B cell (primary cell): Measurements from ENCODE around the gene UBN2. TPM values are rescaled to one million over a fixed set of nuclear protein-coding genes. Genes with fewer than 3 reads are reported as not detected.

Experiments used
- ATAC-seq: fragments of 200-7000 bp; cut with Tn5 transposase; one replicate; pipeline ENCODE4 v1.10.0; 2021; ENCODE audit warnings: low read depth, mild to moderate bottlenecking, moderate number of reproducible peaks, moderate library complexity
- CTCF ChIA-PET: fragments of 350-600 bp; sonication (Branson Sonifier 250); formaldehyde crosslinking; loops from one replicate; lab custom pipeline; 2021; ENCODE audit warnings: antibody characterized with exemption, inconsistent platforms; lab: Charles Lee
- POLR2A ChIA-PET: fragments of 350-600 bp; sonication (Branson Sonifier 250); formaldehyde crosslinking; loops from one replicate; lab custom pipeline; 2021; ENCODE audit warnings: antibody characterized with exemption; lab: Charles Lee
- DNase-seq: peaks from one replicate; pipeline ENCODE4 v3.0.0; 2013
- H2AFZ ChIP-seq: 2 replicates; pipeline ENCODE4 v1.6.1; 2012; ENCODE audit warnings: mild to moderate bottlenecking, low read depth, low read length; ENCODE audit not compliant: insufficient read depth, poor library complexity, severe bottlenecking
- H3K27ac ChIP-seq, 2 donors: 1 replicate in 1 of 2; 2 replicates in 1 of 2; pipeline ENCODE4 v1.5.1; 2012 to 2013; ENCODE audit warnings: low read length in 2 of 2, mild to moderate bottlenecking in 2 of 2, moderate library complexity in 1 of 2
- H3K27me3 ChIP-seq, 4 experiments: fragments of 200-600 bp in 1 of 4; sonication (generic) in 1 of 4; replicated peaks in 1 of 4; 1 replicate in 2 of 4; 2 replicates in 2 of 4; pipeline versions ENCODE4 v1.6.1 to v1.7.0; 2013 to 2016; ENCODE audit warnings: low read length in 3 of 4, mild to moderate bottlenecking in 2 of 4, mixed read lengths in 1 of 4, moderate library complexity in 1 of 4; ENCODE audit not compliant: insufficient read depth in 4 of 4, control insufficient read depth in 3 of 4; ENCODE audit errors: control extremely low read depth in 1 of 4
- H3K36me3 ChIP-seq, 2 experiments: replicated peaks in 1 of 2; 1 replicate in 1 of 2; 2 replicates in 1 of 2; pipeline versions ENCODE4 v1.6.1 to v1.7.1; 2013; ENCODE audit warnings: low read length in 1 of 2; ENCODE audit not compliant: insufficient read depth in 2 of 2, control insufficient read depth in 1 of 2; ENCODE audit errors: control extremely low read depth in 1 of 2, extremely low read depth in 1 of 2
- H3K4me1 ChIP-seq, 2 donors: fragments of 200-600 bp in 1 of 2; sonication (generic) in 1 of 2; 1 replicate in 1 of 2; 2 replicates in 1 of 2; pipeline versions ENCODE4 v1.5.1 to v1.6.1; 2013 to 2017; ENCODE audit warnings: low read length in 2 of 2; ENCODE audit not compliant: control insufficient read depth in 2 of 2, insufficient read depth in 2 of 2
- H3K4me2 ChIP-seq: replicated peaks from 2 replicates; pipeline ENCODE3; 2012; ENCODE audit warnings: mild to moderate bottlenecking, low read depth, low read length; ENCODE audit not compliant: poor library complexity, severe bottlenecking
- H3K4me3 ChIP-seq, 5 experiments: fragments of 200-600 bp in 1 of 5; sonication (generic) in 1 of 5; 1 replicate in 3 of 5; 2 replicates in 2 of 5; pipeline versions ENCODE4 v1.5.1 to v1.7.0; 2011 to 2016; ENCODE audit warnings: low read length in 4 of 5, mild to moderate bottlenecking in 4 of 5, low read depth in 2 of 5, control low read depth in 1 of 5, moderate library complexity in 1 of 5; ENCODE audit not compliant: insufficient read depth in 1 of 5; ENCODE audit errors: control extremely low read depth in 1 of 5, extremely low read depth in 1 of 5
- H3K79me2 ChIP-seq: fragments of 200-600 bp; sonication (generic); one replicate; pipeline ENCODE4 v1.6.0; 2016; ENCODE audit warnings: low read length; ENCODE audit not compliant: control insufficient read depth, insufficient read depth
- H3K9ac ChIP-seq: fragments of 200-600 bp; sonication (generic); 2 replicates; pipeline ENCODE4 v1.6.1; 2017; ENCODE audit warnings: mild to moderate bottlenecking, low read length, moderate library complexity
- H3K9me3 ChIP-seq, 3 donors: one replicate each; pipeline versions ENCODE4 v1.6.1 to v1.7.1; 2013; ENCODE audit warnings: low read length in 2 of 3; ENCODE audit not compliant: control insufficient read depth in 2 of 3, insufficient read depth in 1 of 3; ENCODE audit errors: control extremely low read depth in 1 of 3
- H4K20me1 ChIP-seq: 2 replicates; pipeline ENCODE4 v1.6.0; 2012; ENCODE audit warnings: mild to moderate bottlenecking, low read length; ENCODE audit not compliant: insufficient read depth, control insufficient read depth, poor library complexity, severe bottlenecking
- H3K27ac Mint-ChIP-seq: one replicate; pipeline ENCODE4 v1.8.0; 2021; ENCODE audit warnings: mixed read lengths
- H3K27me3 Mint-ChIP-seq: one replicate; pipeline ENCODE4 v1.8.0; 2021; ENCODE audit warnings: mixed read lengths
- H3K4me1 Mint-ChIP-seq: one replicate; pipeline ENCODE4 v1.8.0; 2021; ENCODE audit warnings: mixed read lengths
- H3K4me3 Mint-ChIP-seq: one replicate; pipeline ENCODE4 v1.8.0; 2021; ENCODE audit warnings: mixed read lengths
- H3K9me3 Mint-ChIP-seq: one replicate; pipeline ENCODE4 v1.8.0; 2022; ENCODE audit warnings: mixed read lengths; ENCODE audit not compliant: insufficient read depth
- CTCF ChIP-seq: fragments of 200-600 bp; IDR thresholded peaks from one replicate; pipeline ENCODE4 v1.8.0; 2022; ENCODE audit warnings: antibody characterized with exemption, mild to moderate bottlenecking
- EZH2 ChIP-seq: IDR thresholded peaks from 2 replicates; pipeline ENCODE4 v1.6.1; 2012; ENCODE audit warnings: borderline replicate concordance, low read depth, mild to moderate bottlenecking, moderate library complexity, low read length; ENCODE audit not compliant: insufficient read depth, poor library complexity, severe bottlenecking
- WGBS: methylation state at CpG from one replicate; pipeline ENCODE4 v1.1.5; 2013; ENCODE audit warnings: missing lambda C conversion rate; ENCODE audit not compliant: insufficient coverage; 5-methylcytosine and 5-hydroxymethylcytosine counted together
- intact Hi-C: fragments of 100-400 bp; cut with micrococcal nuclease; formaldehyde crosslinking; loops from one replicate; pipeline ENCODE4 v1.10.0; 2022
- polyA plus RNA-seq: library from polyadenylated mRNA; depleted of rRNA; stranded (reverse); fragments of >200 nt; gene quantifications from 2 replicates; pipeline ENCODE4 v1.2.3, GENCODE V29; 2012
- total RNA-seq, 2 donors: library from RNA; stranded (reverse); fragments of 120-200 nt in 1 of 2; gene quantifications; 1 replicate in 1 of 2; 2 replicates in 1 of 2; pipeline versions ENCODE4 v1.2.3 to v1.2.4, GENCODE V29; 2013 to 2022

The UBN2 gene
- total and polyA plus RNA-seq, 2 donors (not counting 1 experiment from before 2014, with no cell fraction given) = 2.4 to 33.4 TPM

- no peaks in the 10 kb centered on the region for H4K20me1 ChIP-seq
- peaks cover 0 to 47% of the 10 kb centered on the region in 2 experiments for H3K36me3 ChIP-seq
- WGBS = no CpG with 5 or more reads among the region's 6 CpGs
- intact Hi-C loops = no loop called here
- H3K27ac ChIP-seq = no peak overlapping the region
- no peaks in the 10 kb centered on the region for H3K27me3 Mint-ChIP-seq
- no peaks in the 10 kb centered on the region for H3K4me1 Mint-ChIP-seq
- no peak overlapping the region for H3K4me3 Mint-ChIP-seq
- no peak overlapping the region for H3K4me2 ChIP-seq
- H3K4me3 ChIP-seq = no peak overlapping the region
- DNase-seq (no peak), ATAC-seq (no peak)
- no peak for TF ChIP-seq CTCF
- TF ChIP-seq EZH2 = no peak
- H3K27me3 ChIP-seq = no peaks in the 10 kb centered on the region
- H3K79me2 ChIP-seq = no peaks in the 10 kb centered on the region
- CTCF ChIA-PET = no interaction called here
- no peaks in the 10 kb centered on the region for H3K4me1 ChIP-seq
- H3K9me3 ChIP-seq = no peaks in the 10 kb centered on the region
- no peak overlapping the region for H3K9ac ChIP-seq
- no peak overlapping the region for H2AFZ ChIP-seq
- POLR2A ChIA-PET = no interaction called here
- H3K9me3 Mint-ChIP-seq = no peaks in the 10 kb centered on the region
- no peak overlapping the region for H3K27ac Mint-ChIP-seq
Measured at GRCh38 chr7:139259142-139259541, 28.1 kb downstream of the UBN2 start.

- CTCF ChIA-PET = no interaction called here
- DNase-seq (no peak), ATAC-seq (no peak)
- POLR2A ChIA-PET = no interaction called here
- no peak overlapping the region for H3K4me2 ChIP-seq
- no peaks in the 10 kb centered on the region for H3K4me1 ChIP-seq
- peaks cover 5 to 63% of the 10 kb centered on the region in 2 experiments for H3K36me3 ChIP-seq
- H3K79me2 ChIP-seq = no peaks in the 10 kb centered on the region
- no peak for TF ChIP-seq EZH2
- no peak for TF ChIP-seq CTCF
- H2AFZ ChIP-seq = no peak overlapping the region
- Mint-ChIP-seq H3K27me3 (no peaks in the 10 kb centered on the region), H3K9me3 (no peaks in the 10 kb centered on the region), H3K27ac (no peak overlapping the region), H3K4me1 (no peaks in the 10 kb centered on the region), H3K4me3 (no peak overlapping the region)
- intact Hi-C loops = no loop called here
- H3K4me3 ChIP-seq = no peak overlapping the region
- H3K27me3 ChIP-seq = no peaks in the 10 kb centered on the region
- H3K9me3 ChIP-seq = no peaks in the 10 kb centered on the region
- no peak overlapping the region for H3K27ac ChIP-seq
- WGBS = 100% methylated on average over 1 of the region's 3 CpGs
- no peak overlapping the region for H3K9ac ChIP-seq
- H4K20me1 ChIP-seq = no peaks in the 10 kb centered on the region
Measured at GRCh38 chr7:139264220-139264619, 33.2 kb downstream of the UBN2 start.
